Measurements from ENCODE around the gene DHRS7B.

GRCh38 chr17:21106316-21106715, 20.4 kb upstream of the DHRS7B start:
- TF ChIP-seq, protein P1, sequence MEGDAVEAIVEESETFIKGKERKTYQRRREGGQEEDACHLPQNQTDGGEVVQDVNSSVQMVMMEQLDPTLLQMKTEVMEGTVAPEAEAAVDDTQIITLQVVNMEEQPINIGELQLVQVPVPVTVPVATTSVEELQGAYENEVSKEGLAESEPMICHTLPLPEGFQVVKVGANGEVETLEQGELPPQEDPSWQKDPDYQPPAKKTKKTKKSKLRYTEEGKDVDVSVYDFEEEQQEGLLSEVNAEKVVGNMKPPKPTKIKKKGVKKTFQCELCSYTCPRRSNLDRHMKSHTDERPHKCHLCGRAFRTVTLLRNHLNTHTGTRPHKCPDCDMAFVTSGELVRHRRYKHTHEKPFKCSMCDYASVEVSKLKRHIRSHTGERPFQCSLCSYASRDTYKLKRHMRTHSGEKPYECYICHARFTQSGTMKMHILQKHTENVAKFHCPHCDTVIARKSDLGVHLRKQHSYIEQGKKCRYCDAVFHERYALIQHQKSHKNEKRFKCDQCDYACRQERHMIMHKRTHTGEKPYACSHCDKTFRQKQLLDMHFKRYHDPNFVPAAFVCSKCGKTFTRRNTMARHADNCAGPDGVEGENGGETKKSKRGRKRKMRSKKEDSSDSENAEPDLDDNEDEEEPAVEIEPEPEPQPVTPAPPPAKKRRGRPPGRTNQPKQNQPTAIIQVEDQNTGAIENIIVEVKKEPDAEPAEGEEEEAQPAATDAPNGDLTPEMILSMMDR (IDR thresholded peaks at IDR 0.05; ENCODE audit: low read depth, low read length) = no peak
- TF ChIP-seq POLR2A (IDR thresholded peaks at IDR 0.05; ENCODE audit: extremely low read depth, insufficient read length) = no peak
